ENCODE results near the gene ABCA13. TPM values are rescaled to one million over a fixed set of nuclear protein-coding genes. Genes with fewer than 3 reads are reported as not detected.

Gene ABCA13
- total RNA-seq, 1 experiment from 2014 or later: not detected

GRCh38 chr7:48411619-48412018 is 240.4 kb downstream of the ABCA13 start:
- Histone ChIP-seq H3K4me3 (replicated peaks in 1 of 2; ENCODE audit: low read depth in 1 of 2, low read length in 2 of 2) (no peak overlapping the region), H3K79me2 (ENCODE audit: insufficient read depth, low read length) (no peaks in the 10 kb centered on the region), H2AFZ (ENCODE audit: low read depth, low read length, poor library complexity, severe bottlenecking) (no peak overlapping the region), H3K4me2 (ENCODE audit: low read length) (no peak overlapping the region), H3K4me1 (ENCODE audit: control insufficient read depth in 1 of 2, insufficient read depth in 2 of 2, low read length in 2 of 2) (no peaks in the 10 kb centered on the region), H3K9me2 (ENCODE audit: insufficient read depth) (no peaks in the 10 kb centered on the region), H3K9ac (ENCODE audit: low read length) (no peak overlapping the region), H3K36me3 (ENCODE audit: control insufficient read depth in 1 of 2, insufficient read depth in 2 of 2, low read length in 2 of 2) (no peaks in the 10 kb centered on the region), H3K9me3 (ENCODE audit: control insufficient read depth in 1 of 2, insufficient read depth in 1 of 2, low read depth in 1 of 2, low read length in 2 of 2) (no peaks in the 10 kb centered on the region), H3K27ac (ENCODE audit: low read depth, low read length) (no peak overlapping the region), H4K20me1 (ENCODE audit: insufficient read depth) (no peaks in the 10 kb centered on the region), H3K27me3 (ENCODE audit: insufficient read depth, low read length) (no peaks in the 10 kb centered on the region)
- DNase-seq (ENCODE audit: low read depth, low spot score) (no peak), ATAC-seq (no peak)
- RAD21 ChIA-PET (ENCODE audit: low non-redundant PET in 1 of 2, low total read pairs in 2 of 2, uncharacterized antibody in 2 of 2, unreplicated experiment in 2 of 2): no interaction called here
- intact Hi-C loops (cut with micrococcal nuclease): no loop called here
- TF ChIP-seq CTCF (IDR thresholded peaks at IDR 0.05 in 2 of 3, conservative IDR thresholded peaks at IDR 0.05 in 1 of 3; ENCODE audit: borderline replicate concordance in 1 of 3, insufficient read depth in 1 of 3, low read depth in 2 of 3, low read length in 2 of 3): no peak
- no peak for TF ChIP-seq SRF (IDR thresholded peaks at IDR 0.05; ENCODE audit: low read depth)
- TF ChIP-seq EZH2 (IDR thresholded peaks at IDR 0.05): no peak
- TF ChIP-seq TCF7L2 (IDR thresholded peaks at IDR 0.05; ENCODE audit: borderline replicate concordance, extremely low read depth, insufficient read depth, insufficient read length): no peak
- TF ChIP-seq POLR2AphosphoS5 (IDR thresholded peaks at IDR 0.05; ENCODE audit: low read depth, low read length): no peak
- TF ChIP-seq POLR2A (IDR thresholded peaks at IDR 0.05; ENCODE audit: borderline replicate concordance, extremely low read depth, insufficient read depth, insufficient read length): no peak
- BruUV-seq (replicated peaks): no TSS peak
- POLR2A ChIA-PET: no interaction called here
- CTCF ChIA-PET: no interaction called here

GRCh38 chr7:48414011-48414732 is 242.9 kb downstream of the ABCA13 start:
- no peaks in the 10 kb centered on the region for H3K79me2 ChIP-seq (ENCODE audit: insufficient read depth, low read length)
- DNase-seq (ENCODE audit: low read depth, low spot score) (no peak), ATAC-seq (no peak)
- H3K9me2 ChIP-seq (ENCODE audit: insufficient read depth): no peaks in the 10 kb centered on the region
- H4K20me1 ChIP-seq (ENCODE audit: insufficient read depth): no peaks in the 10 kb centered on the region
- POLR2A ChIA-PET: no interaction called here
- H3K4me3 ChIP-seq (replicated peaks in 1 of 2; ENCODE audit: low read depth in 1 of 2, low read length in 2 of 2): no peak overlapping the region
- H3K9me3 ChIP-seq (ENCODE audit: control insufficient read depth in 1 of 2, insufficient read depth in 1 of 2, low read depth in 1 of 2, low read length in 2 of 2): no peaks in the 10 kb centered on the region
- no peak overlapping the region for H2AFZ ChIP-seq (ENCODE audit: low read depth, low read length, poor library complexity, severe bottlenecking)
- RAD21 ChIA-PET (ENCODE audit: low non-redundant PET in 1 of 2, low total read pairs in 2 of 2, uncharacterized antibody in 2 of 2, unreplicated experiment in 2 of 2): no interaction called here
- no TSS peak for BruUV-seq (replicated peaks)
- no peaks in the 10 kb centered on the region for H3K27me3 ChIP-seq (ENCODE audit: insufficient read depth, low read length)
- intact Hi-C loops (cut with micrococcal nuclease): no loop called here
- CTCF ChIA-PET: no interaction called here
- H3K4me1 ChIP-seq (ENCODE audit: control insufficient read depth in 1 of 2, insufficient read depth in 2 of 2, low read length in 2 of 2): no peaks in the 10 kb centered on the region
- no peaks in the 10 kb centered on the region for H3K36me3 ChIP-seq (ENCODE audit: control insufficient read depth in 1 of 2, insufficient read depth in 2 of 2, low read length in 2 of 2)
- no peak overlapping the region for H3K9ac ChIP-seq (ENCODE audit: low read length)
- no peak overlapping the region for H3K27ac ChIP-seq (ENCODE audit: low read depth, low read length)
- H3K4me2 ChIP-seq (ENCODE audit: low read length): no peak overlapping the region
- TF ChIP-seq JUND (IDR thresholded peaks at IDR 0.05) (no peak), MAX (IDR thresholded peaks at IDR 0.05) (no peak), REST (IDR thresholded peaks at IDR 0.05; ENCODE audit: low read depth) (no peak), POLR2AphosphoS5 (IDR thresholded peaks at IDR 0.05; ENCODE audit: low read depth, low read length) (no peak), ZFX (IDR thresholded peaks at IDR 0.05) (no peak), POLR2A (IDR thresholded peaks at IDR 0.05; ENCODE audit: borderline replicate concordance, extremely low read depth, insufficient read depth, insufficient read length) (no peak), ZNF274 (IDR thresholded peaks at IDR 0.05; ENCODE audit: low read depth, low read length) (no peak), TCF7L2 (IDR thresholded peaks at IDR 0.05; ENCODE audit: borderline replicate concordance, extremely low read depth, insufficient read depth, insufficient read length) (no peak)
